Ascending aorta (tissue), 2 donors: Measurements from ENCODE around the gene PSMB4. TPM values are rescaled to one million over a fixed set of nuclear protein-coding genes. Genes with fewer than 3 reads are reported as not detected.

Source experiments
- DNase-seq, 2 donors: peaks; one replicate each; pipeline ENCODE4 v3.0.0-alpha.2; 2019; ENCODE audit warnings: low spot score in 2 of 2
- H3K27ac ChIP-seq, 2 donors: fragments of 200-600 bp; sonication (generic); one replicate each; pipeline ENCODE4 v1.5.1; 2016 to 2017; ENCODE audit warnings: mild to moderate bottlenecking in 1 of 2
- H3K27me3 ChIP-seq: fragments of 200-600 bp; sonication (generic); one replicate; pipeline ENCODE4 v1.5.1; 2017
- H3K36me3 ChIP-seq, 2 donors: fragments of 200-600 bp; sonication (generic); one replicate each; pipeline ENCODE4 v1.5.1; 2016
- H3K4me1 ChIP-seq, 2 donors: fragments of 200-600 bp; sonication (generic); one replicate each; pipeline ENCODE4 v1.5.1; 2016 to 2017; ENCODE audit warnings: mild to moderate bottlenecking in 1 of 2
- H3K4me3 ChIP-seq, 2 donors: fragments of 200-600 bp; sonication (generic); one replicate each; pipeline ENCODE4 v1.5.1; 2016 to 2017; ENCODE audit warnings: mild to moderate bottlenecking in 1 of 2
- H3K9me3 ChIP-seq, 2 donors: fragments of 200-600 bp; sonication (generic); one replicate each; pipeline ENCODE4 v1.5.1; 2016
- intact Hi-C: fragments of 100-400 bp; cut with DNase I; formaldehyde crosslinking; loops from one replicate; pipeline ENCODE4 v1.15.1; 2023
- total RNA-seq: library from RNA; depleted of rRNA; stranded (reverse); fragments of >200 nt; gene quantifications from one replicate; pipeline ENCODE4 v1.1.0, GENCODE V29; 2016
- TF ChIP-seq, protein P1 (sequence below), 3 experiments: fragments of 200-600 bp in 2 of 3; fragments of 450-650 bp in 1 of 3; sonication (generic) in 2 of 3; IDR thresholded peaks; one replicate each; pipeline ENCODE4 v1.5.1; 2016 to 2019; ENCODE audit warnings: antibody characterized with exemption in 3 of 3, mild to moderate bottlenecking in 1 of 3, moderate library complexity in 1 of 3

PSMB4 gene
- total RNA-seq, 1 donor from 2014 or later, result 320 TPM

DNA sequence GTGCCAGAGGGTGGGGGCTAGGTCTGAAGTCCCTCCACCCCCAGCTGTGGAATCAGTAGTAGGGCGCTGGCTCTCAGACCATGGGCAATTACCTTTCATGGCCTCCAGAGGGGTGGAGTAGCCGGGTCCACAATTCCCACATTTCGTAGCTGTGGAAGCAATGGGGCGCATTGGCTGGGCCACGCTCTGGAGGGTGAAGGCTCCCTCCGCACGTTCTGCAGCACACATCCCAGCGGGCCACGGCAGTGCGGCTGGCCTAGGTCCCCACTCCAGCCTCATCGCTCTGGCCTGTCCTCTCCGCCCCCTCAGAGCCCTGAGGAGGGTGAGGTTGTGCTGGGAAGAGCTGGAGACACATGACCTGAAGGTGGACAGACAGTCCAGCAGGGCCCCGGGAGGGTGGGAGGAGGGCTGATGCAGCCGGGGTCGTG, 29.7 kb upstream of the PSMB4 start:
- Histone ChIP-seq H3K4me1 (peaks cover 15 to 34% of the 10 kb centered on the region in 2 donors), H3K4me3 (peak overlapping the region in 1 of 2 donors; percentile 20), H3K27me3 (no peaks in the 10 kb centered on the region), H3K27ac (peak overlapping the region; percentile 71 to 79), H3K9me3 (no peaks in the 10 kb centered on the region), H3K36me3 (peaks cover 17 to 21% of the 10 kb centered on the region in 2 donors)
- intact Hi-C loops, result no loop called here
- TF ChIP-seq, protein P1, sequence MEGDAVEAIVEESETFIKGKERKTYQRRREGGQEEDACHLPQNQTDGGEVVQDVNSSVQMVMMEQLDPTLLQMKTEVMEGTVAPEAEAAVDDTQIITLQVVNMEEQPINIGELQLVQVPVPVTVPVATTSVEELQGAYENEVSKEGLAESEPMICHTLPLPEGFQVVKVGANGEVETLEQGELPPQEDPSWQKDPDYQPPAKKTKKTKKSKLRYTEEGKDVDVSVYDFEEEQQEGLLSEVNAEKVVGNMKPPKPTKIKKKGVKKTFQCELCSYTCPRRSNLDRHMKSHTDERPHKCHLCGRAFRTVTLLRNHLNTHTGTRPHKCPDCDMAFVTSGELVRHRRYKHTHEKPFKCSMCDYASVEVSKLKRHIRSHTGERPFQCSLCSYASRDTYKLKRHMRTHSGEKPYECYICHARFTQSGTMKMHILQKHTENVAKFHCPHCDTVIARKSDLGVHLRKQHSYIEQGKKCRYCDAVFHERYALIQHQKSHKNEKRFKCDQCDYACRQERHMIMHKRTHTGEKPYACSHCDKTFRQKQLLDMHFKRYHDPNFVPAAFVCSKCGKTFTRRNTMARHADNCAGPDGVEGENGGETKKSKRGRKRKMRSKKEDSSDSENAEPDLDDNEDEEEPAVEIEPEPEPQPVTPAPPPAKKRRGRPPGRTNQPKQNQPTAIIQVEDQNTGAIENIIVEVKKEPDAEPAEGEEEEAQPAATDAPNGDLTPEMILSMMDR (IDR thresholded peaks at IDR 0.05), result no peak
- DNase-seq, result no peak

DNA sequence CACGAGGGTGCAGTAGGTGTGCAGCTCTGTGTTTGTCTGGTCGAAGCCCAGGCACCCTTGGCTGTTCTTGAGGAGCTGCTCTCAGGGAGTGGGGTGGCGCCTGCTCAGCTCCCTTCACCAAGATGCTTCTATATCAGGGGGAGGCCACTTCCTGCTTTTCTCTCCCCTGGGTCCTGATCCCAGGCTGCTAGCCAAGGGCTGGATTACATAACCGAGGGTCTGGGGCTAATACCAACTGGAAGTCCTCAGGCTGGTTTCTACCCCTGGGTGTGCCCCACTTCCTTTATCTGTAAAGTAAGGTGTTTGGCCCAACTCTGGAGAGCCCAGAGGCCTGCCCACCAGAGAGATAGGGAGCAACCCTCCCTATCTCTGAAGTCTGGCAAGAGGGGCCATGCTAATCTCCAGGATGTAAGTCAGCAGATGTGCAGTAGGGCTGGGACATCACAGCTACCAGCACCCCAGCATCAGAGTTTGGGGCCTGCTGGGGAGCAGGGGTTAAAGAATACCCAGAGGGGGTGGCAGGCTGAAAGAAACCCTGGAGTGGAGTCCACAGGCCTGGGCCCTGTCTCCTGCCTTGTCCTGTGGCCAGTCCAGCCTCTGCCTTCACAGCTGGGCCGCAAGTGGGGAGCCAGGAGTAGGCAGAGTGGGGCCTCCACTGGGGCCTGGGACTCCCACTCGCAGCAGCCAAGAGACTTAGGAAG, 29.0 kb upstream of the PSMB4 start:
- Histone ChIP-seq H3K9me3 (no peaks in the 10 kb centered on the region), H3K4me1 (peaks cover 15 to 34% of the 10 kb centered on the region in 2 donors), H3K4me3 (peak overlapping the region in 1 of 2 donors; percentile 63), H3K27ac (peak overlapping the region; percentile 71 to 79), H3K27me3 (no peaks in the 10 kb centered on the region), H3K36me3 (peaks cover 12 to 14% of the 10 kb centered on the region in 2 donors)
- intact Hi-C loops, result no loop called here
- TF ChIP-seq, protein P1 (IDR thresholded peaks at IDR 0.05), result no peak
- DNase-seq, result no peak

DNA sequence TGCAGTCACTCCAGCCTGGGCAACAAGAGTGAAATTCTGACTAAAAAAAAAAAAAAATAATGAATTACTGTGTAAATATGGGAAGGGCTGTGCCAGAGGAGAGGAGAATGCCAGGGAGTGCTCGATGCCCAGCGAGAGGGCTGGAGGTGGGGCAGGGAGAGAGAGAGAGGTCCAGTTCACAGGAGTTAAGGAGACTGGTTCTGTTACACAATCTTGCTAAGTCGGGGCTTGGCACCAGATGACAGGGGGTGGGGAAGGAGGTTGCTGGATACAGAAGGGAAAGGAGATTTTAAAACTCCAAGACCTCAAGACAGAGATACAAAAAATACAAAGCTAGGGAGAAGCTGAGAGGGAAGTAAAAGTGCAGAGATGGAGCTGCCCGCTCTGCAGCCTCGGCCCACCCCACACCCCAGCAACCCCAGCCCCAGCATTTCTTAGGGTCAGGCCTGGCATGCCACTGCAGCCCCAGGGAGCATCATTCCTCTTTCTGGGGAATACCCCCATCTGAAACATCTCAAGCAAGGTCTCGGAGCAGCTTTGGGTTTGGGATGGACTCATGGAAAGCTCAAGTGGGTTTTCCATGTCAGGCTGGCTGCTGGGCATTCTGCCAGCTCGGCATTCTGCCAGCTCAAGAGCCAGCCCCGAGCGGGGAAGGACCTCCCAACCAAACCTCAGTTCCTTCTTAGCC, 27.9 kb upstream of the PSMB4 start:
- intact Hi-C loops, result loop anchor here (1.0 kb wide), 2 partner anchors 24 to 28 kb away; partner anchors contain the start of genes PSMB4 and RFX5
- peak in 1 of 2 donors; percentile 87 for DNase-seq
- TF ChIP-seq, protein P1 (IDR thresholded peaks at IDR 0.05), result no peak
- no peaks in the 10 kb centered on the region for H3K9me3 ChIP-seq
- peak overlapping the region; percentile 71 to 79 for H3K27ac ChIP-seq
- H3K27me3 ChIP-seq, result no peaks in the 10 kb centered on the region
- H3K4me3 ChIP-seq, result peak overlapping the region; percentile 48 to 63
- H3K36me3 ChIP-seq, result peaks cover 3 to 5% of the 10 kb centered on the region in 2 donors
- peaks cover 15 to 34% of the 10 kb centered on the region in 2 donors for H3K4me1 ChIP-seq

DNA sequence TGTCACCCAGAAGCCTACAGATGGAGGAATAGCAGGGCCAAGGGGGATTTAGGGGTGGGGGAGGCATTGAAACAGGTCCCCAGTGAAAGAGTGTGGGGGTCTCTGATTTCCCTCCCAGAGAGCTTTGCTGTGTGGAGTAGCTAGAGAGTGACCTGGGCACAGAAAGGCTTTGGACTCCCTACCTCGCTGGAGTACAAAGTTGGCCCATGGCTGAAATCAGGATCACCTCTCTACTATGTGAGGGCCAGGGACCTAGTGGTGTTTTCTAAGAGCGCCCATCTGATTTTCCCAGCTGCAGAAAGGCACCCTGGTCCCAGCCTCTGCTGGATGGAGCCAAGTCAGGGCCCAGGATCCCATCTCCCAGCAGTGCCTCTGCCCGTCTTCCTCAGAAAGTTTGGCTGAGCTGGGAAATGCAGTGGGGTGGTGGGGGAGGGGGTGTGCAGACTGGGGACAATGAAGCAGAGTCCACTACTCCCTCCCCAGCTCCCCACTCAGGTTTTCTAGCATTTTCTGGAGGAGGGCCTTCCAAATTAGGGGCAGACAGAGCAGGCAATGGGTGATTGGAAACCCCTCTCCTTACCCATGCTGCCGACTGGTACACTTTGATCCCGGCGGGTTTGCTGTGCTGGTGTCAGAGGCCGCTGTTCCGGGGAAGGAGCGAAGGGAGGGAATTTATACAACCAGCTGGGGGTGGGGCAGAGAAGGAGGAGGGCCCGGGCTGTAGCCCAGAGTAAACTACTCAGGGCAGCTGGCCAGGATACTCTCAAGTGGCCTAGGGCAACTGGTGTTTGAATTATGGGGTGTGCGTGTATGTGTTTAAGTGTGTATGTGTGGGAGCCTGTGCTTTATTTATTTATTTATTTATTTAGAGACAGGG, 27.1 kb upstream of the PSMB4 start, which contains the start of gene SELENBP1:
Gene SELENBP1, minus strand, starts transcription at position 648 of the 877 bp plus-strand sequence. Its CDS starts 64 bp downstream, at position 584.
- no peaks in the 10 kb centered on the region for H3K27me3 ChIP-seq
- no peaks in the 10 kb centered on the region for H3K9me3 ChIP-seq
- peak in 1 of 2 donors; percentile 89 for DNase-seq
- intact Hi-C loops, result loop anchor here (1.0 kb wide), 1 partner anchor 27 kb away; the partner anchor contains the start of gene PSMB4
- H3K36me3 ChIP-seq, result peaks cover 0 to 5% of the 10 kb centered on the region in 2 donors
- peaks cover 15 to 34% of the 10 kb centered on the region in 2 donors for H3K4me1 ChIP-seq
- TF ChIP-seq, protein P1 (IDR thresholded peaks at IDR 0.05), result no peak
- H3K4me3 ChIP-seq, result peak within 1 kb of the TSS; percentile 48 to 63
- H3K27ac ChIP-seq, result peak within 1 kb of the TSS; percentile 71 to 79

DNA sequence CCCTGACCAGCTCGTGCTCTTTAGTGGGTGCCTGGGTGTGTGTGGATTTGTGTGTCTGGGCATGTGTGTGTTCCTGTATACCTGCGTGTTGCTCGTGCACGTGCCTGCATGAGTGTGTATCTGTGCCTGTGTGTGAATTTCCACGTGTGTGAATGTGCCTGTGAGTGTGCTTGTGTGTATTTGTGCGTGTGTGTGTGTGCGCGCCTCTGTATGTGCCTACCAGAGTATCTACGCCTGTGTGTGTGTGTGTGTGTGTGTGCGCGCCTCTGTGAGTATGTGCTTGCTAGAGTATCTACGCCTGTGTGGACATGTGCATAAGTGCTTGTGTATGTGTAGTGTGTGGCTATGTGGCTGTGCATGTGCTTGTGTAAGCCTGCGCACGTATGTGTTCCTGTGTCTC, 26.2 kb upstream of the PSMB4 start:
- Histone ChIP-seq H3K9me3 (no peaks in the 10 kb centered on the region), H3K36me3 (peaks cover 0 to 5% of the 10 kb centered on the region in 2 donors), H3K27me3 (no peaks in the 10 kb centered on the region), H3K27ac (no peak overlapping the region), H3K4me1 (peaks cover 15 to 34% of the 10 kb centered on the region in 2 donors), H3K4me3 (no peak overlapping the region)
- no peak for DNase-seq
- TF ChIP-seq, protein P1 (IDR thresholded peaks at IDR 0.05), result no peak
- intact Hi-C loops, result no loop called here
